ENCODE measurements around the gene PRKG1.

DNA sequence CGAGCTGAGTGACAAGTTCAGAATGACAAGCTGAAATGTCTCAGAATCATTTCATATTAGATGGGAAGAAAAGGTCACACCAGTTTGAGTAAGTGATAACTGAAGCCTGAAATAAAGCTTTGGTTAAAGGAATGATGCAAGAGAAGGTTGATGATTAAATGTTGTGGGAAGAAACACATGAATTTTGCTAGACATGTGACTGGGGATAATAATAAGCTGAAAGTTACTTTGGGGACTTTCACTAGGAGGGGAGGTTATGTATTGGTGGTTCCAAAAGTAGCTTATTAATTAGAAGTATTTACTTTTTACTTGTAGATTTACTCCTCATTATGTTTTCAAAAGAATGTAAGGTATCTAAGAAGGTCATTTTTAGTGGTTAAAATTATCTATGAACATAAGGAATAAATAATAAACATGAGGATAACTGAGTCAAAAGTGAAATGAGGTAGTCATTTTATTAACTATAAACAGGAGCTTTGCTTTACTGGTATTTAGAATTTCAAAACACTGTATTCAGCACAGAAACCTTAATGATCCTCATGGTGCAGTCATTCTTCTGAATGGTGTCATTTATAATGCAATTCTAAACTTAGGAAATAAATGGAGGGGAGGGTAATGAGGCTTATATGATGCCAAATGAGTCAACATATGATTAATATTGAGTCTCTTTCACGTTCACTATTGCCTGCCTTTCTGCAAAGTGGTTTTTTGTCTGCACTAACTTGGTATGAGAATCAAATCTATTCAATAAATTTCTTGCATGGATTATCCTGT lies 63.7 kb downstream of the PRKG1 start:
- TF ChIP-seq POLR2AphosphoS5 (IDR thresholded peaks at IDR 0.05; ENCODE audit: low read depth, low read length) (no peak), REST (IDR thresholded peaks at IDR 0.05; ENCODE audit: insufficient read depth in 1 of 2, low read depth in 2 of 2, low read length in 2 of 2) (no peak), FOXP2 (optimal IDR thresholded peaks at IDR 0.05; ENCODE audit: borderline replicate concordance, extremely low read depth, extremely low read length, insufficient read depth) (no peak), SIN3A (IDR thresholded peaks at IDR 0.05; ENCODE audit: borderline replicate concordance, insufficient read depth, low read length) (no peak)
